Neural progenitor cell (in vitro differentiated cells): ENCODE results near the gene EPHB1. TPM values are rescaled to one million over a fixed set of nuclear protein-coding genes. Genes with fewer than 3 reads are reported as not detected.

Source experiments
- DNase-seq: peaks from one replicate; pipeline ENCODE4 v3.0.0-alpha.2; 2016; ENCODE audit warnings: low spot score
- H2AFZ ChIP-seq: fragments of 200-600 bp; sonication (generic); replicated peaks from 2 replicates; pipeline ENCODE4 v1.6.1; 2016; ENCODE audit warnings: antibody characterized with exemption
- H3F3A ChIP-seq: fragments of 200-600 bp; sonication (generic); 2 replicates; pipeline ENCODE4 v1.6.1; 2016; ENCODE audit warnings: antibody characterized with exemption, low read depth
- H3K27ac ChIP-seq: fragments of 200-600 bp; sonication (generic); 2 replicates; pipeline ENCODE4 v1.5.1; 2016; ENCODE audit warnings: mild to moderate bottlenecking
- H3K27me3 ChIP-seq: fragments of 200-600 bp; sonication (generic); 2 replicates; pipeline ENCODE4 v1.6.1; 2016; ENCODE audit warnings: mild to moderate bottlenecking, moderate library complexity
- H3K36me3 ChIP-seq: fragments of 200-600 bp; sonication (generic); 2 replicates; pipeline ENCODE4 v1.5.1; 2016
- H3K4me1 ChIP-seq: fragments of 200-600 bp; sonication (generic); 2 replicates; pipeline ENCODE4 v1.6.1; 2016; ENCODE audit warnings: mixed run types
- H3K4me2 ChIP-seq: fragments of 200-600 bp; sonication (generic); 2 replicates; pipeline ENCODE4 v1.6.1; 2016
- H3K4me3 ChIP-seq: fragments of 200-600 bp; sonication (generic); 2 replicates; pipeline ENCODE4 v1.5.1; 2016
- H3K79me2 ChIP-seq: fragments of 200-600 bp; sonication (generic); 2 replicates; pipeline ENCODE4 v1.6.1; 2016; ENCODE audit warnings: low read depth
- H3K9ac ChIP-seq: fragments of 200-600 bp; sonication (generic); 2 replicates; pipeline ENCODE4 v1.6.1; 2016
- H3K9me3 ChIP-seq: fragments of 200-600 bp; sonication (generic); 2 replicates; pipeline ENCODE4 v1.5.1; 2016; ENCODE audit warnings: low read depth
- H4K20me1 ChIP-seq: fragments of 200-600 bp; sonication (generic); 2 replicates; pipeline ENCODE4 v1.6.1; 2016; ENCODE audit warnings: low read depth
- H3K27ac Mint-ChIP-seq: 3 replicates; pipeline ENCODE4 v1.8.0; 2021; ENCODE audit warnings: mixed read lengths
- H3K27me3 Mint-ChIP-seq: 2 replicates; pipeline ENCODE4 v1.8.0; 2022; ENCODE audit warnings: low read depth, mild to moderate bottlenecking, inconsistent platforms, moderate library complexity, mixed read lengths; ENCODE audit not compliant: insufficient read depth
- H3K36me3 Mint-ChIP-seq: 3 replicates; pipeline ENCODE4 v1.8.0; 2021; ENCODE audit warnings: mixed read lengths
- H3K4me1 Mint-ChIP-seq: 3 replicates; pipeline ENCODE4 v1.8.0; 2021; ENCODE audit warnings: mixed read lengths
- H3K4me3 Mint-ChIP-seq: 3 replicates; pipeline ENCODE4 v1.8.0; 2021; ENCODE audit warnings: mild to moderate bottlenecking, moderate library complexity, mixed read lengths
- H3K9me3 Mint-ChIP-seq: 3 replicates; pipeline ENCODE4 v1.8.0; 2020; ENCODE audit warnings: mixed read lengths
- CTCF ChIP-seq: fragments of 200-600 bp; sonication (generic); IDR thresholded peaks from 2 replicates; pipeline ENCODE4 v1.5.1; 2017; ENCODE audit warnings: antibody characterized with exemption, mild to moderate bottlenecking
- EZH2 ChIP-seq: fragments of 200-600 bp; sonication (generic); IDR thresholded peaks from 2 replicates; pipeline ENCODE4 v1.6.1; 2017; ENCODE audit warnings: antibody characterized with exemption, mild to moderate bottlenecking, moderate library complexity
- EZH2phosphoT487 ChIP-seq: fragments of 200-600 bp; sonication (generic); IDR thresholded peaks from 2 replicates; pipeline ENCODE4 v1.6.1; 2017; ENCODE audit warnings: antibody characterized with exemption
- total RNA-seq: library from RNA; depleted of rRNA; stranded (reverse); fragments of >200 nt; gene quantifications from 2 replicates; pipeline ENCODE4 v1.2.3, GENCODE V29; 2015; ENCODE audit warnings: low replicate concordance

Gene EPHB1
- total RNA-seq, 1 donor from 2014 or later: 9.1 TPM

- DNase-seq: peak; percentile 81
- H3K4me3 Mint-ChIP-seq: peak overlapping the region; percentile 99
- H3K36me3 Mint-ChIP-seq: no peaks in the 10 kb centered on the region
- H3K27me3 Mint-ChIP-seq: peaks cover 30% of the 10 kb centered on the region
- H4K20me1 ChIP-seq: peaks cover 10% of the 10 kb centered on the region
- H3K9ac ChIP-seq: peak overlapping the region; percentile 31
- H3K27me3 ChIP-seq: peaks cover 54% of the 10 kb centered on the region
- H3K4me1 Mint-ChIP-seq: peaks cover 16% of the 10 kb centered on the region
- peaks cover 36% of the 10 kb centered on the region for H3K79me2 ChIP-seq
- no peaks in the 10 kb centered on the region for H3F3A ChIP-seq
- H3K36me3 ChIP-seq: no peaks in the 10 kb centered on the region
- peak overlapping the region; percentile 85 for H3K4me3 ChIP-seq
- no peak overlapping the region for H3K27ac Mint-ChIP-seq
- H3K27ac ChIP-seq: no peak overlapping the region
- H3K9me3 Mint-ChIP-seq: no peaks in the 10 kb centered on the region
- H2AFZ ChIP-seq: peak overlapping the region; percentile 71
- no peaks in the 10 kb centered on the region for H3K9me3 ChIP-seq
- peak overlapping the region; percentile 93 for H3K4me2 ChIP-seq
- peak; percentile 54 for TF ChIP-seq EZH2
- no peak for TF ChIP-seq CTCF
- H3K4me1 ChIP-seq: peaks cover 15% of the 10 kb centered on the region
These were observed 1.4 kb downstream of the EPHB1 start for GRCh38 chr3:134796281-134797056.

DNA sequence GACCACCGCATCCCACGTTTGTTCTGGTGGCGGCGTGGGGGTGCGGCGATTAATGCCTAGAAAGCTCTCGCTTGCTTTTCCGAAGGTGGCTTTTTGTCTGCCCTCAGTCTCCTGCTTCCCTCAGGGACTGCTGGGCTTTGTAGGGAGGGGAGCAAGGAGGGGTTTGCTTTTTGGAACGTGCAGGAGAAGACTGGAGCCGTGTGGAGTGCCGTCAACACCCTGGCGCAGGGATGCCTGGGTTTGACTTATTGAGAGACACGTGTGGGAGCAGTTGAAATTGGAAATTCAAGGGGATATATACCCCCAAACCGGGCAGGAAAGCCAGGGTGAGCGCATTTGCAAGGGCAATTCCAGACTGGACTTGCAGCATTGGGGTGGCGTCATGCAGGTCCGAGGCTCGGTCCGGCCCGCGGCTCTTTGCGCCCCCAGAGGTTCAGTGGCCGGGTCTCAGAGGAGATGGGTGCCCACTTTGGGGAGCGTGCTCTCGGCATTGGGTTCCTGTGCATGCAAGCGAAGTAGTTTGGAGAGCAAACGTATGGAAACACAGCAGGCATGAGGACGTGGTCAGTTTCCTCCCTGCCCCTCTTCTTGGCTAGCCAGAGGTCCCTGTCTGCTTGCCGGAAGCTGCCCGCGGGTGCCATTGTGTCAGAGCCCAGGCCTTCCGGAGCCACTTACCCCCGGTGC, 2.1 kb downstream of the EPHB1 start:
- peaks cover 10% of the 10 kb centered on the region for H4K20me1 ChIP-seq
- Mint-ChIP-seq H3K4me3 (peak overlapping the region; percentile 99), H3K4me1 (peaks cover 16% of the 10 kb centered on the region), H3K9me3 (no peaks in the 10 kb centered on the region), H3K36me3 (no peaks in the 10 kb centered on the region), H3K27ac (no peak overlapping the region), H3K27me3 (peaks cover 30% of the 10 kb centered on the region)
- DNase-seq: peak; percentile 41
- peak overlapping the region; percentile 71 for H2AFZ ChIP-seq
- H3K4me1 ChIP-seq: peaks cover 15% of the 10 kb centered on the region
- H3K4me3 ChIP-seq: peak overlapping the region; percentile 85
- H3K79me2 ChIP-seq: peaks cover 36% of the 10 kb centered on the region
- H3K4me2 ChIP-seq: peak overlapping the region; percentile 93
- H3K27ac ChIP-seq: no peak overlapping the region
- peaks cover 51% of the 10 kb centered on the region for H3K27me3 ChIP-seq
- no peaks in the 10 kb centered on the region for H3K36me3 ChIP-seq
- TF ChIP-seq EZH2 (peak; percentile 41), EZH2phosphoT487 (no peak), CTCF (peak; percentile 10)
- H3K9ac ChIP-seq: no peak overlapping the region
- no peaks in the 10 kb centered on the region for H3F3A ChIP-seq
- H3K9me3 ChIP-seq: no peaks in the 10 kb centered on the region

DNA sequence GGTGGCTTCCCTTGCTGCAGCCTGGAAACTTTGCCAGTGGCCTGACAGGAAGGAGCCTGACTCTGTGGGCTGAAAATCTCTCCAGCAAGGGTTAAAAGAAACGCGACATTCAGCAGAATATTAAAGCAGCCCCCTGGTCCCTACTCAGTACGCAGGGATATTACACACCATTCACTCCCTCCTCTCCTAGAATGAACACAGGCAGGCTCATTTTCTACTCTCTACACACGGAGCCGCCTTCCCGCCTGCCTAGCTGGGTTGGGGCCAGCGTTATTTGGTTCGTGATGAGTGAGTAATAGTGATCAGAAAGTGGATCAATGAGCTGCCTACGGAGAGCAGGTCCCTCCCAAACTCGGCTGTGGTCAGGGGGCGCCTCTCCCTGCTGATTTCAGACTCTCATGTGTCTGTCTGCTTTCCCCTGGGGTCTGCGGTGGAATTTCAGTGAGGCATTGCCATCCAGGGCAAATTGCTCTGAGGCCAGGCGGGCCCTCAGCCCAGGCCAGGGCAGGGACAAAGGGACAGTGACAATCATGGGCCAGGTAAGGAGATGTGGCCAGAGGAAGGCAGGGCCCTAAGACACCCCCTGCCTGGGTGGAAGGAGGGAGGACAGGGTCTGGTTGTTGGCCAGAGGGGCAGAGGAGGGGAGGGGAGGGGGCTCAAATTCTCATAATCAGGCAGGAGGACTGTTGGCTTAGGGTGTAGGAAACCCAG, 2.8 kb downstream of the EPHB1 start:
- H3K4me2 ChIP-seq: peak overlapping the region; percentile 93
- no peaks in the 10 kb centered on the region for H3K36me3 Mint-ChIP-seq
- DNase-seq: peak; percentile 22

More for the DNA sequence above, 2.8 kb downstream of the EPHB1 start:
- H3K27me3 Mint-ChIP-seq: peaks cover 25% of the 10 kb centered on the region
- no peak for TF ChIP-seq CTCF
- TF ChIP-seq EZH2: no peak
- TF ChIP-seq EZH2phosphoT487: no peak
- no peaks in the 10 kb centered on the region for H3K9me3 Mint-ChIP-seq
- Histone ChIP-seq H4K20me1 (peaks cover 10% of the 10 kb centered on the region), H3K36me3 (no peaks in the 10 kb centered on the region), H3K27me3 (peaks cover 49% of the 10 kb centered on the region), H3K9me3 (no peaks in the 10 kb centered on the region), H3K27ac (no peak overlapping the region), H3F3A (no peaks in the 10 kb centered on the region), H3K79me2 (peaks cover 36% of the 10 kb centered on the region), H3K4me1 (peaks cover 15% of the 10 kb centered on the region), H3K4me3 (peak overlapping the region; percentile 85), H2AFZ (peak overlapping the region; percentile 71), H3K9ac (no peak overlapping the region)
- peak overlapping the region; percentile 99 for H3K4me3 Mint-ChIP-seq
- H3K27ac Mint-ChIP-seq: no peak overlapping the region
- peaks cover 16% of the 10 kb centered on the region for H3K4me1 Mint-ChIP-seq
